Endothelial cell of umbilical vein (primary cell): ENCODE measurements around the gene ZBTB20. TPM values are rescaled to one million over a fixed set of nuclear protein-coding genes. Genes with fewer than 3 reads are reported as not detected.

ENCODE experiments used
- BruUV-seq: library from RNA; stranded (reverse); fragments of 400-500 nt; replicated peaks from 2 replicates; lab custom pipeline; 2021; lab: Mats Ljungman, UMichigan
- CTCF ChIA-PET: fragments of 300-600, 350-600 bp; sonication (Branson Sonifier 250); formaldehyde crosslinking; loops from one replicate; lab custom pipeline; 2021; ENCODE audit warnings: antibody characterized with exemption, inconsistent platforms; lab: Charles Lee
- POLR2A ChIA-PET: fragments of 300-600, 350-600 bp; sonication (Branson Sonifier 250); formaldehyde crosslinking; loops from one replicate; lab custom pipeline; 2021; ENCODE audit warnings: antibody characterized with exemption, inconsistent platforms; lab: Charles Lee
- DNase-seq: peaks from one replicate; pipeline ENCODE4 v3.0.0-alpha.2; 2011; ENCODE audit warnings: low read depth, low spot score
- FAIRE-seq: peaks from 2 replicates; lab custom pipeline; 2011; peaks lifted over from hg19 to GRCh38; lab: Jason Lieb, UNC
- H2AFZ ChIP-seq: 2 replicates; pipeline ENCODE4 v1.6.0; 2012; ENCODE audit warnings: low read depth, low read length, control low read depth, inconsistent platforms
- H3K27ac ChIP-seq: 2 replicates; pipeline ENCODE4 v1.5.1; 2011; ENCODE audit warnings: low read depth, mild to moderate bottlenecking, control low read depth, low read length, moderate library complexity; ENCODE audit not compliant: insufficient read depth
- H3K27me3 ChIP-seq, 2 experiments: 2 replicates each; pipeline versions ENCODE4 v1.6.0 to v1.6.1; 2011; ENCODE audit warnings: low read length in 2 of 2, mixed read lengths in 1 of 2; ENCODE audit not compliant: control insufficient read depth in 2 of 2, insufficient read depth in 2 of 2
- H3K36me3 ChIP-seq, 2 experiments: 2 replicates in 1 of 2; 3 replicates in 1 of 2; pipeline ENCODE4 v1.5.1; 2011; ENCODE audit warnings: low read length in 2 of 2, mild to moderate bottlenecking in 1 of 2, moderate library complexity in 1 of 2; ENCODE audit not compliant: control insufficient read depth in 2 of 2, insufficient read depth in 2 of 2; ENCODE audit errors: extremely low read depth in 1 of 2
- H3K4me1 ChIP-seq: 3 replicates; pipeline ENCODE4 v1.5.1; 2011; ENCODE audit warnings: mild to moderate bottlenecking, low read length; ENCODE audit not compliant: control insufficient read depth, insufficient read depth; ENCODE audit errors: extremely low read depth
- H3K4me2 ChIP-seq: 2 replicates; pipeline ENCODE4 v1.6.1; 2011; ENCODE audit warnings: low read length, control low read depth, mixed read lengths; ENCODE audit not compliant: insufficient read depth
- H3K4me3 ChIP-seq, 3 experiments: fragments of 200-600 bp in 1 of 3; sonication (generic), shearing (Covaris generic) in 1 of 3; replicated peaks in 1 of 3; 2 replicates each; pipeline ENCODE4 v1.5.1; 2011 to 2016; ENCODE audit warnings: control low read depth in 3 of 3, low read length in 3 of 3, mild to moderate bottlenecking in 2 of 3, inconsistent platforms in 1 of 3, low read depth in 1 of 3, moderate library complexity in 1 of 3; ENCODE audit not compliant: insufficient read depth in 1 of 3
- H3K79me2 ChIP-seq: 2 replicates; pipeline ENCODE4 v1.6.0; 2012; ENCODE audit warnings: low read length, inconsistent platforms; ENCODE audit not compliant: control insufficient read depth, insufficient read depth
- H3K9ac ChIP-seq: replicated peaks from 2 replicates; pipeline ENCODE3; 2011; ENCODE audit warnings: low read length, control low read depth; ENCODE audit not compliant: insufficient read depth; ENCODE audit errors: extremely low read depth
- H3K9me1 ChIP-seq: replicated peaks from 3 replicates; pipeline ENCODE4 v1.6.0; 2011; ENCODE audit warnings: mild to moderate bottlenecking, low read length; ENCODE audit not compliant: control insufficient read depth, insufficient read depth; ENCODE audit errors: extremely low read depth
- H3K9me3 ChIP-seq: replicated peaks from 2 replicates; pipeline ENCODE4 v1.5.1; 2012; ENCODE audit warnings: low read length, inconsistent platforms; ENCODE audit not compliant: control insufficient read depth, insufficient read depth
- H4K20me1 ChIP-seq: replicated peaks from 2 replicates; pipeline ENCODE3; 2011; ENCODE audit warnings: mild to moderate bottlenecking, low read length; ENCODE audit not compliant: control insufficient read depth, insufficient read depth; ENCODE audit errors: extremely low read depth
- CTCF ChIP-seq, 2 donors: IDR thresholded peaks; 1 replicate in 1 of 2; 2 replicates in 1 of 2; pipeline ENCODE4 v1.5.1; 2011; ENCODE audit warnings: low read length in 2 of 2, mild to moderate bottlenecking in 2 of 2, moderate library complexity in 2 of 2, control low read depth in 1 of 2, inconsistent platforms in 1 of 2, low read depth in 1 of 2; ENCODE audit not compliant: insufficient read depth in 1 of 2; ENCODE audit errors: extremely low read depth in 1 of 2
- EZH2 ChIP-seq: IDR thresholded peaks from 2 replicates; pipeline ENCODE4 v1.6.1; 2012; ENCODE audit warnings: borderline replicate concordance, low read depth, mild to moderate bottlenecking, moderate library complexity, low read length, inconsistent platforms; ENCODE audit not compliant: severe bottlenecking
- FOS ChIP-seq: IDR thresholded peaks from 2 replicates; pipeline ENCODE4 v1.6.1; 2011; ENCODE audit warnings: mild to moderate bottlenecking, low read length, moderate library complexity, borderline replicate concordance; ENCODE audit not compliant: insufficient read depth
- GATA2 ChIP-seq: IDR thresholded peaks from 2 replicates; pipeline ENCODE4 v1.7.0; 2011; ENCODE audit warnings: low read depth, mild to moderate bottlenecking, moderate library complexity, mixed read lengths, low read length; ENCODE audit not compliant: insufficient read length, insufficient read depth
- JUN ChIP-seq: IDR thresholded peaks from 2 replicates; pipeline ENCODE4 v1.6.1; 2011; ENCODE audit warnings: borderline replicate concordance, low read depth; ENCODE audit not compliant: insufficient read length, insufficient read depth
- MAX ChIP-seq: IDR thresholded peaks from 2 replicates; pipeline ENCODE4 v1.6.1; 2011; ENCODE audit not compliant: insufficient read depth, insufficient read length
- MYC ChIP-seq: IDR thresholded peaks from one replicate; pipeline ENCODE4 v1.6.1; 2011; ENCODE audit warnings: mild to moderate bottlenecking, low read depth, low read length
- POLR2A ChIP-seq: IDR thresholded peaks from 2 replicates; pipeline ENCODE4 v1.6.1; 2012; ENCODE audit warnings: low read depth, mild to moderate bottlenecking, control low read depth, low read length
- POLR2AphosphoS5 ChIP-seq: IDR thresholded peaks from 2 replicates; pipeline ENCODE4 v1.6.1; 2012; ENCODE audit warnings: low read depth, mild to moderate bottlenecking, control low read depth, low read length, moderate library complexity; ENCODE audit not compliant: insufficient read depth
- dilution Hi-C: fragments of 300-500 bp; cut with MboI; formaldehyde crosslinking; loops from one replicate; pipeline ENCODE4 v1.15.0; 2019; ENCODE audit warnings: low sequenced_read_pairs; ENCODE audit not compliant: extremely low pct_ligation_motif_present
- intact Hi-C: fragments of 100-400 bp; cut with micrococcal nuclease; formaldehyde crosslinking; loops from one replicate; pipeline ENCODE4 v1.10.0; 2022
- polyA plus RNA-seq, 4 experiments: library from polyadenylated mRNA; depleted of rRNA in 3 of 4; stranded (reverse) in 3 of 4; unstranded in 1 of 4; fragments of >200 nt; gene quantifications; 2 replicates each; pipeline versions ENCODE4 v1.2.1 to v1.2.3, GENCODE V29; 2011 to 2012; ENCODE audit warnings: missing spikeins in 1 of 4
- total RNA-seq: library from RNA; stranded (reverse); gene quantifications from 2 replicates; pipeline ENCODE4 v1.2.3, GENCODE V29; 2021

ZBTB20 gene
- total and polyA plus RNA-seq, 2 donors (not counting 3 experiments of a cell fraction or from before 2014, with no cell fraction given) = 2.1 to 20.5 TPM

GRCh38 chr3:114941626-114942309 is 205.3 kb downstream of the ZBTB20 start:
- H3K79me2 ChIP-seq = no peaks in the 10 kb centered on the region
- TF ChIP-seq POLR2AphosphoS5 = no peak
- TF ChIP-seq MAX = no peak
- no peak for TF ChIP-seq EZH2
- TF ChIP-seq POLR2A = no peak
- no peak for TF ChIP-seq GATA2
- TF ChIP-seq FOS = no peak
- TF ChIP-seq MYC = no peak
- TF ChIP-seq CTCF (IDR thresholded peaks at IDR 0.05; ENCODE audit: extremely low read depth in 1 of 2, insufficient read depth in 1 of 2, low read depth in 1 of 2, low read length in 2 of 2) = no peak
- TF ChIP-seq JUN = no peak
- POLR2A ChIA-PET = no interaction called here
- H3K27me3 ChIP-seq = no peaks in the 10 kb centered on the region
- H3K27ac ChIP-seq = no peak overlapping the region
- no peaks in the 10 kb centered on the region for H3K4me1 ChIP-seq
- BruUV-seq = no TSS peak
- no peak overlapping the region for H2AFZ ChIP-seq
- dilution Hi-C loops = no loop called here
- H3K4me3 ChIP-seq = no peak overlapping the region
- FAIRE-seq = no peak
- CTCF ChIA-PET = no interaction called here
- no peaks in the 10 kb centered on the region for H3K9me1 ChIP-seq
- DNase-seq = no peak
- no peak overlapping the region for H3K9ac ChIP-seq
- H3K36me3 ChIP-seq = no peaks in the 10 kb centered on the region
- no peak overlapping the region for H3K4me2 ChIP-seq
- H3K9me3 ChIP-seq = no peaks in the 10 kb centered on the region
- H4K20me1 ChIP-seq = no peaks in the 10 kb centered on the region
- intact Hi-C loops = no loop called here
